HG03159 (cell line): ENCODE measurements around the gene GALR2.
"Not testable (repeated sequence)": the region's sequence is repeated elsewhere in the genome, so short reads cannot be mapped to it uniquely, and the experiment has no call there.

Source experiments
- ATAC-seq: cut with Tn5 transposase; IDR thresholded peaks from one replicate; pipeline ENCODE4 v1.9.1; 2021; ENCODE audit warnings: mild to moderate bottlenecking, moderate library complexity; ENCODE audit not compliant: unreplicated experiment

GALR2 gene

GRCh38 chr17:76049836-76050537 is 24.6 kb upstream of the GALR2 start:
- ATAC-seq = no peak

- no peak for ATAC-seq
Measured at GRCh38 chr17:76050538-76051467, 23.8 kb upstream of the GALR2 start.

- ATAC-seq = no peak
Measured at GRCh38 chr17:76051561-76051960, 23.0 kb upstream of the GALR2 start.

GRCh38 chr17:76053246-76054111 is 21.1 kb upstream of the GALR2 start:
- ATAC-seq = no peak

GRCh38 chr17:76054112-76054476 is 20.5 kb upstream of the GALR2 start:
- ATAC-seq = no peak

GRCh38 chr17:76056882-76057281 is 17.7 kb upstream of the GALR2 start:
- ATAC-seq = no peak

- ATAC-seq = not testable (repeated sequence)
Measured at GRCh38 chr17:76058264-76058663, 16.3 kb upstream of the GALR2 start.

GRCh38 chr17:76063875-76064546 is 10.6 kb upstream of the GALR2 start:
- ATAC-seq = no peak

GRCh38 chr17:76065775-76066174 is 8.8 kb upstream of the GALR2 start:
- ATAC-seq = no peak

GRCh38 chr17:76071531-76072147 is 2.9 kb upstream of the GALR2 start:
- no peak for ATAC-seq

- ATAC-seq = peak; percentile 75
Measured at GRCh38 chr17:76072148-76072858, 2.3 kb upstream of the GALR2 start, which contains the start of gene SRP68. TSS of gene SRP68 (minus strand) at chr17:76072517. CDS start at chr17:76072491, 26 bp downstream.

GRCh38 chr17:76075364-76076145 is 974 bp downstream of the GALR2 start:
- ATAC-seq = no peak

GRCh38 chr17:76076146-76076764 is 1.7 kb downstream of the GALR2 start:
- ATAC-seq = no peak

GRCh38 chr17:76076765-76077583 is 2.4 kb downstream of the GALR2 start:
- no peak for ATAC-seq

- no peak for ATAC-seq
Measured at GRCh38 chr17:76077584-76078110, 3.1 kb downstream of the GALR2 start.

GRCh38 chr17:76078370-76078769 is 3.8 kb downstream of the GALR2 start:
- not testable (repeated sequence) for ATAC-seq
